ENCODE data around the gene NOP10.
A peak's percentile ranks its signal among the peaks of the same experiment; 100 is the strongest.
"Not testable (repeated sequence)": the region's sequence is repeated elsewhere in the genome, so short reads cannot be mapped to it uniquely, and the experiment has no call there.

The NOP10 gene

DNA sequence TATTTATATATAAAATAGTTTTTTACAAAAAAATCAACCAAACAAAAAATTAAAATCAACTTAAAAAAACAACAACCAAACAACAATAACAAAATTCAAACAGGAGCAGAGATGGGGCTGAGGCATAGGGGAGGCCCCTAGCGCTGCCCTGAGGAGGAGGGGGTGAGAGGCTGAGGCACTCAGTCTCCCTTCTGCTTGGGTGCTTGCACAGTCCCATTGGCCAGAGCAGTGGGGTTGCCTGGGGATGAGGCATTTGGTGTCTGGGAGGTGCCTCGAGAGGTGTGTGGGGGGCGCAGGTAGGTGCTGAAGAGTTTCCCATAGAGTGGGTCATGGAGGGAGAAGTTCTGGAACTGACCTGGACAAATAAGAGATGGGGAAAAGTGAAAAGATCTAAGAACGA lies 16.0 kb upstream of the NOP10 start:
- no peak for DNase-seq (ENCODE audit: low read depth in 4 of 4, low spot score in 1 of 4)

DNA sequence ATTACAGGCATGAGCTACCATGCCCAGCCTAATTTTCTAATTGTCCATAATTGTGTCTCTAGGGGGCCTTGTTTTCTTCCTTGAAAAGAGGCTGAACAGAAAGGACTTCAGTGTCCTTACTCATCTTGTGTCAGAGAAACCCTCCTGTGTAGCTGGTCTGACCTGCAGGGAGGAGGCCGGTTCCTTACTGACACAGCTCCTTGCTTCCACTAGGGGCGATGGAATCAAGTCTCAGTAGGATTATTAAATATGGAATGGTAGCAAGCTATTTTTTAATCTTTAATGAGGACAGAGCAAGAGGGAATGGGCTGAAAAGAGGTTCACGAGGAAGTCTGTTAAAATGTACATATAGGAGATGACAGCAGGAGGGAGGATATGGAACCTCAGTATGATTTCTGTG lies 15.4 kb upstream of the NOP10 start:
- DNase-seq (ENCODE audit: low read depth in 4 of 4, low spot score in 1 of 4) = no peak

DNA sequence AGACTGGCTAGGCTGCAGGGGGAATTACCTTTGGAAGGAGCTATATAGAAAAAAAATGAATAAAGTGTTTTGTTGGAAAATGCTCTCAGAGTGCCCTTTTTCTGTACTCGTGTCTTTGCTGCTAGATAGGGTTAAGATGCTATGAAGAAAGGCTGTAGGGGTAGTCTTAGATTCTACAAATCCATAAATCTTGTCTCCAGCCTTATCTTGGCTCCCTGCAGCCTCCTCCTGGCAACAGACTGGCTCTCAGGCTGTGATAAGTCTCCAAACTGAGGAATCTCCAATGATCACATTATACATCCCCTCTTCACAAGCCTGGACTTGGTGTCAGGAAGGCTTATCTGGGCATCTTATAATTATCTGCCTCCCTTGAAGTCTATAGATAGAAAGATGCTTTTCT lies 14.7 kb upstream of the NOP10 start:
- DNase-seq (ENCODE audit: low read depth in 4 of 4, low spot score in 1 of 4) = no peak

DNA sequence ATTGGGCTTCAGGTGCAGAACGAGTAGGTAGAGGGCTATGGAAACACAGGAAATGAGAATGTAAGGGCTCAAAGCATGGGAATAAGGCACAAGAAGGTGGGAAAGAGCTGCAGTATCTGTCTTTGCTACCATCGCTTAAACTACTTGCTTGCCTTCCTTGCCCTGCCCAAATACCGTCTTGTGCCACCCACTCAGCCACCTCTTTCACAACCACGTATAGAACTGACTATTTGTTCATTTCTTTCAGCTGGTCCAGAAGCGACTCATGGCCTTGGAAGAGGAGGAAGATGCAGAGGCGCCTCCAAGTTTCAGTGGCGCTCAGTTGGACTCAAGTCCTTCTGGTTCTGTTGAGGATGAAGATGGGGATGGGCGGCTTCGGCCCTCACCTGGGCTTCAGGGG lies 12.3 kb upstream of the NOP10 start:
- DNase-seq (ENCODE audit: low read depth in 4 of 4, low spot score in 1 of 4) = no peak

DNA sequence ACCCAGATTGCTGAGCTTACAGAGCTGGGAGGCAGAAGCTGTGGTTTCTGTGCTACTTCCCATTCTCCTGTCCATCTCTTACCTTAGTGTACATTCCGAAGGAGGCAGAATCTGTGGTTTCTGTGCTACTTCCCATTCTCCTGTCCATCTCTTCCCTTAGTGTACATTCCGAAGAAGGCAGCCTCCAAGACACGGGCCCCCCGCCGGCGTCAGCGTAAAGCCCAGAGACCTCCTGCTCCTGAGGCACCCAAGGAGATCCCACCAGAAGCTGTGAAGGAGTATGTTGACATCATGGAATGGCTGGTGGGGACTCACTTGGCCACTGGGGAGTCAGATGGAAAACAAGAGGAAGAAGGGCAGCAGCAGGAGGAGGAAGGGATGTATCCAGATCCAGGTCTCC lies 11.3 kb upstream of the NOP10 start:
- DNase-seq (ENCODE audit: low read depth in 4 of 4, low spot score in 1 of 4) = no peak

DNA sequence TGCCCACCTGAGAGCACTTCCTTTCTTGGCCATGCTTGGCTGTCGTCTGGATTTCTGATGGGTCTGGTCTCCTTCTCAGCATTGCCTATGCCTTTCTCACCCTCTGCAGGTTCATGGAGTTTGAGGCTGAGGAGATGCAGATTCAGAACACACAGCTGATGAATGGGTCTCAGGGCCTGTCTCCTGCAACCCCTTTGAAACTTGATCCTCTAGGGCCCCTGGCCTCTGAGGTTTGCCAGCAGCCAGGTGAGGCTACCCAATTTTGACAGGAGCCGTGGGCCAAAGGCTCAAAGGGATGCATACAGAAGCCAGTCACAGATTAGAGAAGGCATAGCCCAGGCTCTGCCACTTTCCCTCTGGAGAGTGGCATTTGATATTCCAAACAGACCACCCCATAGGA lies 10.7 kb upstream of the NOP10 start:
- DNase-seq (ENCODE audit: low read depth in 4 of 4, low spot score in 1 of 4) = no peak

DNA sequence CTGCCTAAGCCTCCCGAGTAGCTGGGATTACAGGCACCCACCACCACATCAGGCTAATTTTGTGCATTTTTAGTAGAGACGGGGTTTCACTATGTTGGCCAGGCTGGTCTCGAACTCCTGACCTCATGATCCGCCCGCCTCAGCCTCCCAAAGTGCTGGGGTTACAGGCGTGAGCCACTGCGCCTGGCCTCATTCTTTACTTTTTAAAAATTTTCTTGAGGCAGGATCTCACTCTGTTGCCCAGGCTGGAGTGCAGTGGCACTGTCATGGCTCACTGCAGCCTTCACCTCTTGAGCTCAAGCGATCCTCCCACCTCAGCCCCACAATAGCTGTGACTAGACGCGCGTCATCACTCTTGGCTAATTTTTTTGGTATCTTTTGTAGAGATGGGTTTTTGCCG lies 10.1 kb upstream of the NOP10 start:
- DNase-seq (ENCODE audit: low read depth in 4 of 4, low spot score in 1 of 4) = not testable (repeated sequence)

DNA sequence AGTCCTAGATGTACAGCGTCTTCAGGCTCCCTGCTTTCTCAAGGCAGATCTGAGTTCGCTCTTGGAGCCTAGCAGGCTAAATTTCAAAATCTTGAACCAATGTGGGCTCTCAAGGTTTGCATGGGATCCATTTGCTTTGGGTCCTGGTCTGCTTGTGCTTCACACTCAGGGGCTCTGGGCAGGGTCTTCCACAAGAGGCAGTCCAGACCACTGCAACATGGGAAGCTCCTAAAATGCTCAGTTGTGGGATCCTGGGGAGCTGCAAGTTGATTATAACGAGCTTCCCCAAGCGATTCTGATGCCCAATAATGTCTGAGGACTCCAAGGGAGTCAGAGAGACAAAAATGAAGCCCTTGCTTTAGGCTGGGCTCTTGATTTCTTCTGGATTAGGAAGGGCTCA lies 6.8 kb upstream of the NOP10 start:
- DNase-seq (ENCODE audit: low read depth in 4 of 4, low spot score in 1 of 4) = no peak

DNA sequence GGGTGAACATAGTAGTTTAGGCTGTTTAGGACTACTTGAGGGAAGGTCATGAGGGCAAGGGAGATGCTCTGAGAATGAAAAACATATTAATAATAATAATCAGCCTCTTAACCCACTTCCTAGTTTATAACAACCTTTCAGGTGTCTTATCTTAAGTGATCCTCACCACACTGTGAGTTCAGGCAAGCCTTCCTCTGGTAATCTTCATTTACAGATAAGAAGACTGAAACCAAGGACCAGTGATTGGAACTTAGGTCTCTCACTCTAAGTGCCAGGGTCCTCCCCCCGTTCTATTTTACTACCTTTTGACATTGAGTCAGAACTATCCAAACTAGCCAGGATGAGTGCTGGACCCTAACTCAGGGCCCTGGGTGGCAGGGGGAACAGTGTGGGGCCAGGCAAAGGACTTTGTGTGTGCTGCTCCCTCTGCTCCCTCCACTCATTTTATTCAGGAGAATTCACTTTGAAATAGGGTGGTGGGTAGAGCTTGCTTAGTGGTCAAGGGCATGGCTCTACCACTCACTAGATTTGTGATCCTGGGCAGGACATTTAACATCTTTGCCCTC lies 5.9 kb upstream of the NOP10 start:
- no peak for DNase-seq (ENCODE audit: low read depth in 4 of 4, low spot score in 1 of 4)

DNA sequence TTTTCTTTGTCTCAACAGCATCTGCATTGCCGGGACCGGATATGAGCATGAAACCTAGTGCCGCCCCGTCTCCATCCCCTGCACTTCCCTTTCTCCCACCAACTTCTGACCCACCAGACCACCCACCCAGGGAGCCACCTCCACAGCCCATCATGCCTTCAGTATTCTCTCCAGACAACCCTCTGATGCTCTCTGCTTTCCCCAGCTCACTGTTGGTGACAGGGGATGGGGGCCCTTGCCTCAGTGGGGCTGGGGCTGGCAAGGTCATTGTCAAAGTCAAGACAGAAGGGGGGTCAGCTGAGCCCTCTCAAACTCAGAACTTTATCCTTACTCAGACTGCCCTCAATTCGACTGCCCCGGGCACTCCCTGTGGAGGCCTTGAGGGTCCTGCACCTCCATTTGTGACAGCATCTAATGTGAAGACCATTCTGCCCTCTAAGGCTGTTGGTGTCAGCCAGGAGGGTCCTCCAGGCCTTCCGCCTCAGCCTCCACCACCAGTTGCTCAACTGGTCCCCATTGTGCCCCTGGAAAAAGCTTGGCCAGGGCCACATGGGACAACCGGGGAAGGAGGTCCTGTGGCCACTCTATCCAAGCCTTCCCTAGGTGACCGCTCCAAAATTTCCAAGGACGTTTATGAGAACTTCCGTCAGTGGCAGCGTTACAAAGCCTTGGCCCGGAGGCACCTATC lies 5.2 kb upstream of the NOP10 start:
- no peak for DNase-seq (ENCODE audit: low read depth in 4 of 4, low spot score in 1 of 4)

DNA sequence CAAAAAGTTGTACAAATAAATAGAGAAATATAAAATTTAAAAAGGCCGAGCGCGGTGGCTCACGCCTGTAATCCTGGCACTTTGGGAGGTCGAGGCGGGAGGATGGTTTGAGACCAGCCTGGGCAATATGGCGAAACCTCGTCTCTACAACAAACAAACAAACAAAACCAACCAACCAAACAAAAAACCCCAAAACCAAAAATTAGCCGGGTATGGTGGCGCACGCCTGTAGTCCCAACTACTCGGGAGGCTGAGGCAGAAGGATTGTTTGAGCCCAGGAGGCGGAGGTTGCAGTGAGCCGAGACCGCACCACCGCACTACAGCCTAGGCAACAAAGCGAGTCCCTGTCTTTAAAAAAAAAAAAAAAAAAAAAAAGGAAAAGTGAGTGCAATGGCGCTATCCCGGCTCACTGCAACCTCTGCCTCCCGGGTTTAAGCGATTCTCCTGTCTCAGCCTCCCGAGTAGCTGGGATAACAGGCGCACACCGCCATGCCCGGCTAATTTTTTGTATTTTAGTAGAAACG lies 661 bp downstream of the NOP10 start:
- DNase-seq (ENCODE audit: low read depth in 4 of 4, low spot score in 1 of 4) = not testable (repeated sequence)

DNA sequence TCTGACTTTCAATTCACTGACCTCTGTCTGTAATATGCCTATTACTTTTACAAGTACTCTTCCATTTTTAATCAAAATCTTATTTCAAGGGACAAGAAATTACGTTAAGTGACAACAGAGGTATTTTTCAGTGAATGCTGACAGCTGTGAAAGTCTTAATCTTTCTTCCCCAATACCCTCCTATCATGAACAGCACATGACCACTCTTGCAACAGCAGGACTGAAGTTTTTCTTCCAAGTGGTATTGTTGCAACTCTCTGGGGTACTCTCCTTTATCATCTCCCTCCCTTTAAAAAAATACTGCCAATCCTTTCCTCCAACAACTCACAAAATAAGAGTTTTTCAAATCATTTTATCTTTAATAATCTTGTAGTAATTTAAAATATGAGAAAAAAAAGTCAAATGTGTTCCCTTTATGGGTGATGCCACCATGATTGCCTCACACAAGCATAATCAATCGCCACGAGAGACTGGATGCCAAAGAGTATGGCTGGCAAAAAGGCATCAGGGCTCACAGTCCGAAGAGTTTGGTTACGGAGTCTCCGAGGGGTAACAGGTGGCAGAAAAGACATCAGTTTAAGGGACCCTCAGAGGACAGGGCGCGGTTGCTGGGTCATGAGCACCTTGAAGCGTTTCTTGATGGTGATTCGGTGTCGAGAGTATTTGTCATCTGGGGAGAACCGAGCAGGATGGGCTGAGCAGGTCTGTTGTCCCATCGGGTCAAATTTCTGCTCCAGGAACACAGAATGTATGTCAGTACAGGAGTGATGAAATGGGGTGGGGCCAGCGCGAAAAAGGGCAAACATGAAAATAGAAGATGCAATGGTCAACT lies 1.3 kb downstream of the NOP10 start:
- no peak for DNase-seq (ENCODE audit: low read depth in 4 of 4, low spot score in 1 of 4)

DNA sequence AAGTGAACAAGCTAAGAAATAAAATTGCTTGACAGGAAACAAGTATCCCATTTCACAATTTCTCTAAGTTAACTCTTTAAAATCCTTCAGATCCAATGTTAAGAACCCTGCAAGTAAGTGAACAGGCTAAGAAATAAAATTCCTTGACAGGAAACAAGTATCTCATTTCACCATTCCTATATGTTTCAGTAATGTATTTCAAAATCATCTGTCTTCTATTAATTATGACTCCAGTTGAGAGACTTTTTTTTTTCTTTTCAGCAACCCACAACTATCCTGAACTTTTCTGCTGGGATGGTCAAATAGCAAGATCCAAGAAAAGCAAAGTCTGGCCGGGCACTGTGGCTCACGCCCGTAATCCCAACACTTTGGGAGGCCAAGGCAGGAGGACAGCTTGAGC lies 3.0 kb downstream of the NOP10 start:
- DNase-seq (ENCODE audit: low read depth in 4 of 4, low spot score in 1 of 4) = no peak

DNA sequence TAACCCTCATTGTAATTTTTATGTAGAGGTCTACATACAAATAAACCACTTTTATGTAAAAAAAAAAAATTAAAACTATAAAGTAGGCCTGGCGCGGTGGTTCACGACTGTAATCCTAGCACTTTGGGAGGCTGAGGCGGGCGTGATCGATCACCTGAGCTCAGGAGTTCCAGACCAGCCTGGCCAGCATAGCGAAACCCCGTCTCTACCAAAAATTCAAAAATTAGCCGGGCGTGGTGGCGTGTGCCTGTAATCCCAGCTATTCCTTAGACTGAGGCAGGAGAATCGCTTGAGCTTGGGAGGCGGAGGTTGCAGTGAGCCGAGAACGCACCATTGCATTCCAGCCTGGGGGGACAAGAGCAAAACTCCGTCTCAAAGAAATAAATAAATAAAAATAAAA lies 4.6 kb downstream of the NOP10 start:
- DNase-seq (ENCODE audit: low read depth in 4 of 4, low spot score in 1 of 4) = no peak

DNA sequence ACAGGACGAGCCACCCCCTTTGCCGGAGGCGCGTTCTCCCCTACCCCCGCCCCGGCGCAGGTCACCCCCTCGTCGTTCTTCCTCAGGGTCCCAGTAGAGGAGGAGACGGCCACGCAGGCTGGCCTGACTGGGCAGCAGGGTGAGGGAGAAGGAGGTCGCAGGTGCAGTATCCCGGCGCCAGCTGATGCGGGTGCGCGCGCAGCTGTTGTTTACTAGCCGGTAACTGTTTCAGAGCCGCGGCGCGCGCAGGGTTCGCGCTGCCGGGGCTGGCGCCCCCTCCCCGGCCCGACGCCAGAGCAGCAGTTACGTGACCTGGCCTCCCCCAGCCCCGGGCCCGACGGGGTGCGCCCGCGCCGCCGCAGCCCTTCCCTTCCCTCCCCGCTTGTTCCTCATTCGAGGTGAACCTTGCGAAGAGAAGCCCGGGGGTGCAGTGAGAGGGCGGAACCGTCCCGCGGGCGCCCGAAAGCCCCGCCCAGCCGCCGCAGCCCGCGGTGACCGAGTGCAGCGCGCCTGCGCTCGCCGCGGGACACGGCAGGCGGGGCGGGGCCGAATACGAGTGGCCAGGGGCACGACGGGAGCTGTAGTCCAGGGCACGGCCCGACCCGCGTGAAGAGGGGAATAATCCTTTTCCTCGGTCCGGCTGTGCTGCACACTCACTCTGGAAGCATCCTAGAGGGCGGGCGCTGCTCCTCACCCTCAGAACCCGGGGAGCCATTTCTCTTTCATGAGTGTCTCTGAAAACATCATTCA lies 5.2 kb downstream of the NOP10 start, which contains the start of gene SLC12A6:
TSS of gene SLC12A6 (minus strand) at position 225 of the 750 bp plus-strand sequence. CDS start 1,101 bp downstream, outside the sequence.
- peak; percentile 74 to 87 (median 80) for DNase-seq (ENCODE audit: low read depth in 4 of 4, low spot score in 1 of 4)

DNA sequence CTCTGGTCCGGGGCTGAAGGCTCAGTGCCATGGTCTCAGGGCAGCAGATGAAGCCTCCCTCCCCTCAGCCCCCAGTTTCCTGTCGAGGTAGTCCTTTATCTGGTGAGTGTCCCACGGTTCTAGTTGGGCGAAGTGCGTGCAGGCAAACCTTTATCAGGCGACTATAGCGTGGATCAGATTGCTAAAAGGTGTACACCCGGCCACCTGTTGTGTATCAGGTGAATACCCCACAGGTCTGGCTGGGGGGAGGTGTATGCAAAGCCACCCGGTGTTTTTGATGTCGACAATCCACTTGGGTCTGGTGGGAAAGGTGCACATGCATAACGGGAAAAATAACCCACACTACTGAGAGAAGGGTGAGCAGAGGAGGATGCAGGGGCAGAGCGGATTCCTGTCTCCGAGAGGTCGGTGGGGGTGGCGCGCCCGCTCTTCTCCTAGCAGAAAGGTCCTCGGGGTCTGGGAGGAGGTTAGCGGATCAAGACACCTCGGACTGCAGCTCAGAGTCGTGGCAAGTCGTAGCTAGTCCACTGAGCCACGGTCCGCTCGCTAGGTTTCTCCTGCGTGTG lies 5.9 kb downstream of the NOP10 start:
- DNase-seq (ENCODE audit: low read depth in 4 of 4, low spot score in 1 of 4) = no peak

DNA sequence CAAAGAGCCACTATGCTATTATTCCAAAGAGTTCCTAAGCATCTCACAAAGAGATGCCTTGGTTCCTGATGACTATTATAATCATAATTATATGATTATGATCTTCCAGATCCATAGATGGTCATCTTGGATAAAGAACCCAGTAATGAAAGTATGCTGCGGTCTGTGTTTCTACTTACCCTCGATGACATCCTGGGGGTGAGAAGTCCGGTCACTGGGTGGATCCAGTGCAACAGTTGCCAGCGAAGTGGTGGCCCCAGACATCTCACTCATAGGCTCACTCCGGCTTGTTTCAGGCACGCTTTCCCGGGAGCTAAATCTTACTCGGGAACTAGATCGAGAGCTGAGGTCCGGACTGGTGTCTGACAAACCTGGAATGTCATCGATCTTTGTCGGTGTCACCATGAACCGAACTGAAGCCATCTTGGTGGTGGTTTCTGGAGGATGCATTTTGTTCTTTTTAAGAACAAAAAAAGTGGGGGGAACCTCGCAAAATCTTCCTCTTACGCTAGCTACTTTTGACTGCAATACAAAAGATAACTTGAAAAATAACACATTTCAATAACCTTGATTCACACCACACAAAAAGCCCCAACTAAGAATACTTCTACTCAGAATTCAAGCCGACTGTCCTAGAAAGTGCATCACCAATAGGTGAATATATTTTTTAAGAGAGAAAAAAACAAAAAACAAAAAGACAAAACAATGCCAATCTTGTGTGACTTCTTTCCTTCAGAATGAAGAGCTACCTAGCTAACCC lies 6.5 kb downstream of the NOP10 start:
- DNase-seq (ENCODE audit: low read depth in 4 of 4, low spot score in 1 of 4) = no peak

DNA sequence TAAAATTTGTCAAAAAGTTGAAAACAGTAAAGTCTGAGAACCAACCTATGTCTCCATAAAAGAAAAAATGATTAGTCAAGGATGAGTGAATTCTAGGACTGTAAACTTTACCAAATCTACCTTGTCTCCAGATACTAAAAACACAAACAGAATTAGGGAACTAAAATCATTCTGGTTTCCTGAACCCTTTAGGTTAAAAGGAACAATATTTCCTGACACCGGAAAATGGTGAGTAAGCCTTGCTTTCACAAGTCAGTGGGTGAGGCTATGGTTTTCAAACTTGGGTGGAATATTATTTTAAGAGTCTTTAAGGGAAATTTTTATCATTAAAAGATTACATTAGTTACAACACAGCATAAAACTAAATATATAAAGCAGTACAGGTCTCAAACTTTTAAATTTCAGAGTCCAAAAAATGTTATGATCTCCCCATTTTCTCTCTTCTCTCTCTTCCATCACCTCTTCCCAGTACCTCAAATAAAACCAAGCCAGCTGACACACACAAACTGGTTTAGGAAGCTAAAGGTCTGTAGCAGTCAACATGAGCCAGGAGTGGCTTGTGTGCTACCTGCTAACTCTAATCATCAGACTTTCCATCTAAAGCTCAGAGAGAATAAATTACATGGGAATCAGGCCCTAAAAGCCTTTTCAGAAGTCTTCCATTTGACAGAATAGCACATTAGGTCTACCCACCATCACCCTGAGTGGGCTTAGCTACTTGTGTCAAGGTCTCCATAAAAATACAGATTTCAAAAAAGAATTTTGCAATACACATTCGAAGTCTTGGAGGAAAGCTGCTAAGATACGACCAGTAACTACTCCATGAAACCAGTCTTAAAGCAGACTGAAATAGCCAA lies 7.5 kb downstream of the NOP10 start:
- DNase-seq (ENCODE audit: low read depth in 4 of 4, low spot score in 1 of 4) = no peak

DNA sequence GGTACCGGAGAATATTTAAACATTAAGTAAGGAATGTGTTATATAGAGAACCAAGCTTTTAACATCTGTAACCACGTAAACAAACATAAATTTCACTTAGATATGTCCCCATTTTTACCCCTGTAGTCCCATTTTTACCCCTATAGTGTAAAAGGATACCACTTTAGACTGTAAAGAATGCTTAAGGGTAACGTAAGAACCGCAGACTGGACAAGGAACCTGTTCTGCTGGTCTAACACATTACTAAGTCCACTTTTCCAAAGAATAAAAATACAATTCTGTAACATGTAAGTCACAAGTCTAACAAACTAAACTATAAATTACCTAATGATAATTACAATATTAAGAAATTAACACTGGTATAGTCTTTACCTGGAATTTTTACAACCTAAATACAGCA lies 8.3 kb downstream of the NOP10 start:
- DNase-seq (ENCODE audit: low read depth in 4 of 4, low spot score in 1 of 4) = no peak
